ENCODE measurements around the gene ANKRD33B.
"Not testable (repeated sequence)": the region's sequence is repeated elsewhere in the genome, so short reads cannot be mapped to it uniquely, and the experiment has no call there.

The ANKRD33B gene

GRCh38 chr5:10563945-10564837 lies at the start of gene ANKRD33B:
Gene ANKRD33B, plus strand, starts transcription at chr5:10564070. Its CDS starts 398 bp downstream, at chr5:10564468.
- peak within 1 kb of the TSS; percentile 94 for H3K4me3 ChIP-seq (ENCODE audit: low read depth, low read length)
- peaks cover 73% of the 10 kb centered on the region for H3K27me3 ChIP-seq (ENCODE audit: control insufficient read depth, insufficient read depth, low read length)
- no peaks in the 10 kb centered on the region for H3K9me3 ChIP-seq (ENCODE audit: control insufficient read depth, insufficient read depth, low read depth, low read length)
- peaks cover 37% of the 10 kb centered on the region for H3K4me1 ChIP-seq (ENCODE audit: control insufficient read depth, insufficient read depth, low read length)
- no peaks in the 10 kb centered on the region for H3K36me3 ChIP-seq (ENCODE audit: control insufficient read depth, insufficient read depth, low read length)
- peak within 1 kb of the TSS; percentile 83 for H3K9ac ChIP-seq (ENCODE audit: low read length)
- no peak within 1 kb of the TSS; the same call in 1 of the 2 replicates for H3K27ac ChIP-seq (ENCODE audit: low read depth, low read length)

GRCh38 chr5:10514572-10514971 lies 49.3 kb upstream of the ANKRD33B start:
- not testable (repeated sequence) for H3K27me3 ChIP-seq (ENCODE audit: control insufficient read depth, insufficient read depth, low read length); H3K4me3 ChIP-seq (ENCODE audit: low read depth, low read length); H3K9ac ChIP-seq (ENCODE audit: low read length); H3K9me3 ChIP-seq (ENCODE audit: control insufficient read depth, insufficient read depth, low read depth, low read length); H3K27ac ChIP-seq (ENCODE audit: low read depth, low read length); H3K36me3 ChIP-seq (ENCODE audit: control insufficient read depth, insufficient read depth, low read length)
- H3K4me1 ChIP-seq (ENCODE audit: control insufficient read depth, insufficient read depth, low read length) = peaks cover 12% of the 10 kb centered on the region

GRCh38 chr5:10515492-10515891 lies 48.4 kb upstream of the ANKRD33B start:
- Histone ChIP-seq H3K27ac (ENCODE audit: low read depth, low read length) (no peak overlapping the region), H3K27me3 (ENCODE audit: control insufficient read depth, insufficient read depth, low read length) (no peaks in the 10 kb centered on the region), H3K9ac (ENCODE audit: low read length) (no peak overlapping the region), H3K4me1 (ENCODE audit: control insufficient read depth, insufficient read depth, low read length) (peaks cover 12% of the 10 kb centered on the region), H3K9me3 (ENCODE audit: control insufficient read depth, insufficient read depth, low read depth, low read length) (peaks cover 2% of the 10 kb centered on the region; the same call in 1 of the 2 replicates), H3K36me3 (ENCODE audit: control insufficient read depth, insufficient read depth, low read length) (no peaks in the 10 kb centered on the region), H3K4me3 (ENCODE audit: low read depth, low read length) (no peak overlapping the region)

GRCh38 chr5:10518347-10518746 lies 45.5 kb upstream of the ANKRD33B start:
- Histone ChIP-seq H3K9ac (ENCODE audit: low read length) (no peak overlapping the region), H3K36me3 (ENCODE audit: control insufficient read depth, insufficient read depth, low read length) (no peaks in the 10 kb centered on the region)

GRCh38 chr5:10519729-10520128 lies 44.1 kb upstream of the ANKRD33B start:
- Histone ChIP-seq H3K27ac (ENCODE audit: low read depth, low read length) (no peak overlapping the region), H3K27me3 (ENCODE audit: control insufficient read depth, insufficient read depth, low read length) (no peaks in the 10 kb centered on the region), H3K36me3 (ENCODE audit: control insufficient read depth, insufficient read depth, low read length) (no peaks in the 10 kb centered on the region), H3K4me1 (ENCODE audit: control insufficient read depth, insufficient read depth, low read length) (peaks cover 6% of the 10 kb centered on the region), H3K4me3 (ENCODE audit: low read depth, low read length) (no peak overlapping the region), H3K9ac (ENCODE audit: low read length) (no peak overlapping the region), H3K9me3 (ENCODE audit: control insufficient read depth, insufficient read depth, low read depth, low read length) (peaks cover 25% of the 10 kb centered on the region)

More at GRCh38 chr5:10518347-10518746, 45.5 kb upstream of the ANKRD33B start:
- Histone ChIP-seq H3K4me3 (ENCODE audit: low read depth, low read length) (no peak overlapping the region), H3K27ac (ENCODE audit: low read depth, low read length) (no peak overlapping the region), H3K4me1 (ENCODE audit: control insufficient read depth, insufficient read depth, low read length) (peaks cover 10% of the 10 kb centered on the region), H3K27me3 (ENCODE audit: control insufficient read depth, insufficient read depth, low read length) (no peaks in the 10 kb centered on the region), H3K9me3 (ENCODE audit: control insufficient read depth, insufficient read depth, low read depth, low read length) (peaks cover 20% of the 10 kb centered on the region)

- no peaks in the 10 kb centered on the region for H3K27me3 ChIP-seq (ENCODE audit: control insufficient read depth, insufficient read depth, low read length)
- peaks cover 22% of the 10 kb centered on the region for H3K9me3 ChIP-seq (ENCODE audit: control insufficient read depth, insufficient read depth, low read depth, low read length)
- H3K4me3 ChIP-seq (ENCODE audit: low read depth, low read length) = no peak overlapping the region
- H3K9ac ChIP-seq (ENCODE audit: low read length) = no peak overlapping the region
- H3K27ac ChIP-seq (ENCODE audit: low read depth, low read length) = no peak overlapping the region
- H3K36me3 ChIP-seq (ENCODE audit: control insufficient read depth, insufficient read depth, low read length) = no peaks in the 10 kb centered on the region
- peaks cover 12% of the 10 kb centered on the region for H3K4me1 ChIP-seq (ENCODE audit: control insufficient read depth, insufficient read depth, low read length)
These were observed 43.2 kb upstream of the ANKRD33B start for GRCh38 chr5:10520706-10521105.

- H3K36me3 ChIP-seq (ENCODE audit: control insufficient read depth, insufficient read depth, low read length) = no peaks in the 10 kb centered on the region
- no peaks in the 10 kb centered on the region for H3K27me3 ChIP-seq (ENCODE audit: control insufficient read depth, insufficient read depth, low read length)
- H3K9me3 ChIP-seq (ENCODE audit: control insufficient read depth, insufficient read depth, low read depth, low read length) = peaks cover 22% of the 10 kb centered on the region
- no peak overlapping the region for H3K4me3 ChIP-seq (ENCODE audit: low read depth, low read length)
- H3K27ac ChIP-seq (ENCODE audit: low read depth, low read length) = no peak overlapping the region
- H3K9ac ChIP-seq (ENCODE audit: low read length) = no peak overlapping the region
- peaks cover 12% of the 10 kb centered on the region for H3K4me1 ChIP-seq (ENCODE audit: control insufficient read depth, insufficient read depth, low read length)
These were observed 42.2 kb upstream of the ANKRD33B start for GRCh38 chr5:10521466-10522223.

- Histone ChIP-seq H3K4me3 (ENCODE audit: low read depth, low read length) (no peak overlapping the region), H3K27ac (ENCODE audit: low read depth, low read length) (no peak overlapping the region), H3K9me3 (ENCODE audit: control insufficient read depth, insufficient read depth, low read depth, low read length) (peaks cover 22% of the 10 kb centered on the region), H3K9ac (ENCODE audit: low read length) (no peak overlapping the region), H3K36me3 (ENCODE audit: control insufficient read depth, insufficient read depth, low read length) (no peaks in the 10 kb centered on the region), H3K27me3 (ENCODE audit: control insufficient read depth, insufficient read depth, low read length) (no peaks in the 10 kb centered on the region), H3K4me1 (ENCODE audit: control insufficient read depth, insufficient read depth, low read length) (peaks cover 12% of the 10 kb centered on the region)
These were observed 41.7 kb upstream of the ANKRD33B start for GRCh38 chr5:10522224-10522611.

GRCh38 chr5:10524376-10525123 lies 39.3 kb upstream of the ANKRD33B start:
- Histone ChIP-seq H3K4me1 (ENCODE audit: control insufficient read depth, insufficient read depth, low read length) (peaks cover 20% of the 10 kb centered on the region), H3K36me3 (ENCODE audit: control insufficient read depth, insufficient read depth, low read length) (no peaks in the 10 kb centered on the region), H3K27me3 (ENCODE audit: control insufficient read depth, insufficient read depth, low read length) (no peaks in the 10 kb centered on the region), H3K9me3 (ENCODE audit: control insufficient read depth, insufficient read depth, low read depth, low read length) (peaks cover 22% of the 10 kb centered on the region), H3K4me3 (ENCODE audit: low read depth, low read length) (no peak overlapping the region), H3K9ac (ENCODE audit: low read length) (no peak overlapping the region), H3K27ac (ENCODE audit: low read depth, low read length) (no peak overlapping the region)

GRCh38 chr5:10525124-10525495 lies 38.8 kb upstream of the ANKRD33B start:
- no peak overlapping the region for H3K4me3 ChIP-seq (ENCODE audit: low read depth, low read length)
- H3K9ac ChIP-seq (ENCODE audit: low read length) = no peak overlapping the region
- no peaks in the 10 kb centered on the region for H3K27me3 ChIP-seq (ENCODE audit: control insufficient read depth, insufficient read depth, low read length)
- no peaks in the 10 kb centered on the region for H3K36me3 ChIP-seq (ENCODE audit: control insufficient read depth, insufficient read depth, low read length)
- H3K9me3 ChIP-seq (ENCODE audit: control insufficient read depth, insufficient read depth, low read depth, low read length) = peaks cover 22% of the 10 kb centered on the region
- peaks cover 20% of the 10 kb centered on the region for H3K4me1 ChIP-seq (ENCODE audit: control insufficient read depth, insufficient read depth, low read length)
- H3K27ac ChIP-seq (ENCODE audit: low read depth, low read length) = no peak overlapping the region
